H54 (cell line): ENCODE measurements around the gene PAPSS1.

Experiments
- DNase-seq: peaks from one replicate; pipeline ENCODE4 v3.0.0; 2011; ENCODE audit warnings: low spot score, mixed read lengths; ENCODE audit not compliant: insufficient read length
- FAIRE-seq: peaks from 3 replicates; lab custom pipeline; 2011; peaks lifted over from hg19 to GRCh38; lab: Jason Lieb, UNC
- POLR2A ChIP-seq: IDR thresholded peaks from 2 replicates; pipeline ENCODE4 v1.6.1; 2011; ENCODE audit warnings: low read depth, mild to moderate bottlenecking, low read length

Gene PAPSS1

GRCh38 chr4:107616838-107617389, 103.1 kb downstream of the PAPSS1 start:
- TF ChIP-seq POLR2A = no peak
- FAIRE-seq = no peak

DNA sequence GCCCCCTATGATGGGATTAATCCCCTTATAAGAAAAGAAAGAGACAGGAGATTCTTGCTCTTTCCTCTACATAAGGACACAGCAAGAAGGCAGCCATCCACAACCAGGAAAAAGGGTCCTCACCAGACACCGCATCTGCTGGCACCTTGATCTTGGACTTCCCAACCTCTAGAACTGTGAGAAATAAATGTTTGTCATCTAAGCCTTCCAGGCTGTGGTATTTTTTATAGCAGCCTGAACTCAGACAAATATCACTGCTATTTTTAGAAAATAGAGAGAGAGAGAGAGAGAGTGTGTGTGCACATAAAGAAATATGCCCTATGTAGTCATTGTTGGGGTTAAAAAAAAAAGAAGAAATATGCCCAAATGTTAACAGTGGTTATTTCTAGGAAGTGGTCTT, 104.2 kb downstream of the PAPSS1 start:
- no peak for TF ChIP-seq POLR2A
- DNase-seq = no peak
- FAIRE-seq = no peak

More at GRCh38 chr4:107616838-107617389, 103.1 kb downstream of the PAPSS1 start:
- no peak for DNase-seq

GRCh38 chr4:107603430-107603829, 116.6 kb downstream of the PAPSS1 start:
- FAIRE-seq = no peak
- no peak for DNase-seq
- TF ChIP-seq POLR2A = no peak

DNA sequence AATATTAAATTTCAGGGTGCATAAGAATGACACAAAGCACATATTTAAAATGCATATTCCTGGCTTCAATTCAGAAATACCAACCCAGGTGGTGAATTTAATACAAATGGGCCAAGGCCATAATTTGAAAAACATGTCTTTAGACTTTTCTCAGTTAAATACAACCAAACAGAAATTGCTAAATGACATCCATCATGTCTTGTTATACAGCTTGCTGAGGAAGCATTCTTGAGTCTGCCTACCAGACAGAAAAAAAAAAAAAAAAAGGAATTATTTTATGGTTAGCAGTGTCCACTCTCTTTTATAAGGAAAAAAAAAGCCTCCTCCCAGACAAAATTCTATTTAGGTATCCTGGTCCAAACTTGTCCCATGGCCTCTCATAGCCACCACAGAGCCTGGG, 119.1 kb downstream of the PAPSS1 start:
- FAIRE-seq (no peak), DNase-seq (no peak)
- no peak for TF ChIP-seq POLR2A

DNA sequence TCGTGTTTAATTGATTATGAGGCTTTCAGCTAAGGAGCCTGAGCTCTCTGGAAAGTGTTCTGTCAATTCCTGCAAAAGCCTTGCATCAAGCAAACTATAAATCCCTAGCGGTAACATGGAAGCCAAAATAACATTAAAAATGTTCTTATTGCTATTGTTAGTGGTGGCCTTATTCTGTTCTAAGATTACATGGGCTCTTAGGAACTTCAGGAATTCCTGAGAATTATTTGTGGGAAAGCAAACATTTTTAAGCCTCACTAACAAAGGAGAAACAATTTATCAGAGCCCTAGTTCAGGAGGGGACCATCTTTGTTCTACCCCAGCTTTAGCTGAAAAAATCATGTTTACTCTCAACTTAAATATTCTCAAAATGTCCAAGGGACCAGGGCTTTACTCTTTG, 119.6 kb downstream of the PAPSS1 start:
- DNase-seq (no peak), FAIRE-seq (no peak)
- TF ChIP-seq POLR2A = no peak

DNA sequence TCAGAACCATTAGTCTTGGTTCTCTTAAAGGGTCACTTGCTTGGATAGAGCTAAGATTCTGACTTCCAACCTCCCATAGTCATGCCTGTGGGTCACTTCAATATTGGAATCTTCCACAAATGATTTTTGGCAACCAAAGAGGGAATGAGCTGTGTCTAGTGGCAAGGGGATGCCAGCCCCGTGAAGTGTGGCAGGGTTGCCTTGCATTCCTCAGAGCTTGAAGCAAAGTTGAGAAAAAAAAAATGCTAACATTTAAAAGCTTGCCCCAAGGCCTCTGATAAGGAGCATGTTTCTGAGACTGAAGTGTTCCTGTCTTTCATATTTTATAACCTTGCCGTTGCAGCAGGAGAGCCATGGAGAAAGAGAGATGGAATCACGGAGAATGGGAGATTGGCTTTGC, 120.2 kb downstream of the PAPSS1 start:
- no peak for DNase-seq
- no peak for FAIRE-seq
- TF ChIP-seq POLR2A = no peak

DNA sequence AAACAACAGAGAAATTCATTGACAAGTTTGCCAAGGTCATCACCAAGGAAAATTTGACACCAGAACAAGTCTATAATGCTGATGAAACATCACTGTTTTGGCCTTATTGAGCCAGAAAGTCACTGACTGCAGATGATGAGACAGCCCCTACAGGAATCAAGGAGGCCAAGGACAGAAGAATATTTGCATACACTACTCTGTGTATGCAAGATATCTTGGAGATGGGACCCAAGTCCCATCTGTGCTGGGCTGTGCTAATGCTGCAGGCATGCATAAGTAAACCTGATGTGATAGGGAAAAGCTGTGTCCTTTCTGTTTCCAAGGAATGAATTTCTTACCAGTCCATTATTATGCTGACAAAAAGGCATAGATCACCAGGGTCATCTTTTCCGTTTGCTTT, 126.8 kb downstream of the PAPSS1 start:
- TF ChIP-seq POLR2A = no peak
- DNase-seq (no peak), FAIRE-seq (no peak)

- TF ChIP-seq POLR2A = no peak
- DNase-seq (no peak), FAIRE-seq (no peak)
Observed at GRCh38 chr4:107592519-107592918, 127.5 kb downstream of the PAPSS1 start.

DNA sequence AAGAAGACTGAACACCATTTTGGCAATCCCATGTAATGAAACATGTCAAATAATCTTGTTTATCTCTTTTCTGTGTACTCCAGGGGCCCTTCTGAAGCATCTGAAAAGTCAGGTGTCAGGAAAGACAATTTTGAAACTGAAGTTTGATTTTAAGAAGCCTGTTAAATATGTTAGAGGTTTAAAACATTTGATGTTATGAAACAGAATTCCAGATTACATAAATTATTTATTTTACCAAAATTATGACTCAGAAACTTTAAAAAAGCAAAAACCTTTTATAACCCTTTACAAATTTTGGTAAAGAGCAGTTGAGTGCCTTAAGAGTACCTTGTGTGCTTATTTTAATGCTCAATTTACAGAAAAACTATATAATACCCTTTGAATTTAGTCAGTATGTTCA, 130.8 kb downstream of the PAPSS1 start:
- FAIRE-seq = no peak

DNA sequence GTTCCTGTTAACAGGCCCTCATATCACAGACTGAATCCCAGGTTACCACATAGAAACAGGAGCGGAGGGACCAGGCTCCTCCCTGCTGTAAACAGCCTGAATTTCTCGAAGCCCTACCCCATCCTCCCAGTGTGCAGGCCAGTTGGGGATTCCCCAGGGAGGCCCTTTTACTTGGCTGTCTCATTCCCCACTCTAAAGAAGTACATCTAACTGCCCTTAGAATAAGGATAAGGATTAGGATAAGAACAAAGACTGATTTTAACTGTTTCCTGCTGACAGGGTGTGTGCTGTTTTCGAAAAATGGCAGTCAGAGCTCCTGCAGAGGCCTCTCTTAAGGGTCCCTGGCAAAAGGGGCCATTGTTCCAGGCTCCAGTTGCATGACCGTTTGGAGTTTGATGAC, 133.7 kb downstream of the PAPSS1 start:
- FAIRE-seq (no peak), DNase-seq (no peak)
- TF ChIP-seq POLR2A = no peak

More for the DNA sequence above, 130.8 kb downstream of the PAPSS1 start:
- TF ChIP-seq POLR2A = no peak
- DNase-seq = no peak

GRCh38 chr4:107579099-107579498, 140.9 kb downstream of the PAPSS1 start:
- TF ChIP-seq POLR2A = no peak
- DNase-seq (no peak), FAIRE-seq (no peak)

DNA sequence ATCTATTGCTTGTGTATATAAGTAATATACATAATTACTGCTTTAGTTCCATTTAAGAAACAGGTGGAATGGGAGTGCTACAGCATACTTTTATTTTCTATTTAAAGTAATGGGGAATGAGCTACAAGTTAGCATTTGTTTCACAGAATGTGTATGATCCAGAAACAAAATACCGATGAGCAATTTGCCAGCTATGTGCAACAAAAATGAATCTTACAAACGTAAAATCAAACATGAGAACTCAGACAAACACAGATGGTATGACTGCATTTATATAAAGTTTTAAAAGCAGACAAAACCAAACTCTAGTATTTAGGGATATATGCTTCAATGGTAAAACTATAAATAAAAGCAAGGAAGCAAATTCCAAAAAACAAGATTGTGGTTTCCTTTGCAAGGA, 141.7 kb downstream of the PAPSS1 start:
- FAIRE-seq (no peak), DNase-seq (no peak)
- no peak for TF ChIP-seq POLR2A

- no peak for FAIRE-seq
- TF ChIP-seq POLR2A = no peak
Observed at GRCh38 chr4:107577743-107578142, 142.3 kb downstream of the PAPSS1 start.

DNA sequence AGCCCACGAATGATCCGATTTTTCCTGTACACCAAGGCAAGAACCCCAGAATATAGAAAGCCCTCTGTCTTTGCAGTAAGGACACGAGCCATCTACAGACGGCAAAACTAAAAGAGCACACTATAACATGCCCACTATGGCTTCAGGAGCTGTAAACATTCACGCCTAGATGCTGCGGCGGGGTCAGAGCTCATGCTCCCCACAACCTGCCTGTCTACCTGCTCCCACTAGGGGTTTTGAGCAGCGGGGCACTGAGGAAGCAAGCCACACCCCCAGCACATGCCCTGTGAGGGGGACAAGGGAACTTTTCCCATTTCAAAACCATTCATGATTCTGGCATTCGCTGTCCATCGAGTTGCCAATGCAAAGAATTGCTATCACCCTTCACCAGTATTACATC, 144.8 kb downstream of the PAPSS1 start:
- FAIRE-seq (no peak), DNase-seq (no peak)
- TF ChIP-seq POLR2A = no peak

More at GRCh38 chr4:107577743-107578142, 142.3 kb downstream of the PAPSS1 start:
- no peak for DNase-seq

GRCh38 chr4:107572281-107572680, 147.8 kb downstream of the PAPSS1 start:
- FAIRE-seq = no peak
- no peak for DNase-seq
- TF ChIP-seq POLR2A = no peak
